Stomach (tissue), 9 donors: ENCODE results near the gene STIM2. TPM values are rescaled to one million over a fixed set of nuclear protein-coding genes. Genes with fewer than 3 reads are reported as not detected.

Source experiments
- DNase-seq, 2 donors: peaks; one replicate each; pipeline versions ENCODE4 v3.0.0 to v3.0.0-alpha.2; 2013 to 2019
- H3K27ac ChIP-seq, 5 donors: fragments of 200-600 bp in 4 of 5; sonication (generic) in 4 of 5; one replicate each; pipeline ENCODE4 v1.5.1; 2013 to 2019; ENCODE audit warnings: mild to moderate bottlenecking in 1 of 5, moderate library complexity in 1 of 5
- H3K27me3 ChIP-seq, 3 donors: fragments of 200-600 bp; sonication (generic); one replicate each; pipeline ENCODE4 v1.5.1; 2017 to 2019; ENCODE audit warnings: mixed run types in 1 of 3
- H3K36me3 ChIP-seq, 4 donors: fragments of 200-600 bp; sonication (generic); 1 replicate in 3 of 4; 2 replicates in 1 of 4; pipeline ENCODE4 v1.5.1; 2016 to 2019
- H3K4me1 ChIP-seq, 4 donors: fragments of 200-600 bp; sonication (generic); one replicate each; pipeline ENCODE4 v1.5.1; 2016 to 2019
- H3K4me3 ChIP-seq, 4 donors: fragments of 200-600 bp; sonication (generic) in 3 of 4; one replicate each; pipeline ENCODE4 v1.5.1; 2016 to 2019; ENCODE audit warnings: mild to moderate bottlenecking in 1 of 4
- H3K9me3 ChIP-seq, 4 donors: fragments of 200-600 bp; sonication (generic); one replicate each; pipeline ENCODE4 v1.5.1; 2016 to 2019
- EP300 ChIP-seq: sonication (generic); formaldehyde crosslinking; IDR thresholded peaks from one replicate; pipeline ENCODE4 v1.6.1; 2017; ENCODE audit warnings: antibody characterized with exemption
- POLR2A ChIP-seq, 4 donors: fragments of 450-650 bp; IDR thresholded peaks; one replicate each; pipeline ENCODE4 v1.6.1; 2016; ENCODE audit warnings: antibody characterized with exemption in 4 of 4, control low read depth in 2 of 4, mild to moderate bottlenecking in 1 of 4, moderate library complexity in 1 of 4
- POLR2AphosphoS5 ChIP-seq, 3 donors: sonication (generic); formaldehyde crosslinking; IDR thresholded peaks; one replicate each; pipeline ENCODE4 v1.6.1; 2016; ENCODE audit warnings: antibody characterized with exemption in 3 of 3
- WGBS, 5 donors: extraction: QIAGEN DNeasy Blood & Tissue Kit in 3 of 5; methylation state at CpG; one replicate each; pipeline versions ENCODE4 v1.1.5 to v1.1.7; 2013 to 2018; 5-methylcytosine and 5-hydroxymethylcytosine counted together
- intact Hi-C: fragments of 100-400 bp; cut with DNase I; formaldehyde crosslinking; loops from one replicate; pipeline ENCODE4 v1.15.1; 2023; ENCODE audit warnings: low total_unique reads
- polyA plus RNA-seq, 3 donors: library from polyadenylated mRNA; stranded (reverse); fragments of 200-250 nt; gene quantifications; one replicate each; pipeline ENCODE4 v1.2.3, GENCODE V29; 2013
- total RNA-seq, 5 donors: library from RNA; depleted of rRNA; stranded (reverse); fragments of >200 nt; gene quantifications; one replicate each; pipeline versions ENCODE4 v1.1.0 to v1.2.3, GENCODE V29; 2014 to 2016
- TF ChIP-seq, protein P1 (sequence below), 7 experiments: fragments of 450-650 bp in 4 of 7; fragments of 200-600 bp in 3 of 7; sonication (generic) in 3 of 7; IDR thresholded peaks; one replicate each; pipeline ENCODE4 v1.5.1; 2016 to 2019; ENCODE audit warnings: antibody characterized with exemption in 7 of 7, control low read depth in 2 of 7, mild to moderate bottlenecking in 1 of 7
- donor health status: healthy with polysubstance abuse.
- donor health status: Bipolar disorder and iron deficiency.
- donor health status: healthy.

The STIM2 gene
- total and polyA plus RNA-seq, 8 donors = 4.4 to 32.7 (median 21.7) TPM

- Histone ChIP-seq H3K27me3 (no peaks in the 10 kb centered on the region), H3K9me3 (no peaks in the 10 kb centered on the region), H3K36me3 (no peaks in the 10 kb centered on the region), H3K4me1 (peaks cover 19 to 77% (median 52%) of the 10 kb centered on the region in 4 donors), H3K4me3 (no peak overlapping the region), H3K27ac (peak overlapping the region in 1 of 5 donors; percentile 97)
- WGBS, 5 donors = 62 to 67% (median 66%) methylated on average over 5 of the region's 5 CpGs
- TF ChIP-seq POLR2AphosphoS5 (IDR thresholded peaks at IDR 0.05) = no peak
- TF ChIP-seq EP300 = no peak
- no peak for TF ChIP-seq POLR2A (IDR thresholded peaks at IDR 0.05)
- TF ChIP-seq, protein P1, sequence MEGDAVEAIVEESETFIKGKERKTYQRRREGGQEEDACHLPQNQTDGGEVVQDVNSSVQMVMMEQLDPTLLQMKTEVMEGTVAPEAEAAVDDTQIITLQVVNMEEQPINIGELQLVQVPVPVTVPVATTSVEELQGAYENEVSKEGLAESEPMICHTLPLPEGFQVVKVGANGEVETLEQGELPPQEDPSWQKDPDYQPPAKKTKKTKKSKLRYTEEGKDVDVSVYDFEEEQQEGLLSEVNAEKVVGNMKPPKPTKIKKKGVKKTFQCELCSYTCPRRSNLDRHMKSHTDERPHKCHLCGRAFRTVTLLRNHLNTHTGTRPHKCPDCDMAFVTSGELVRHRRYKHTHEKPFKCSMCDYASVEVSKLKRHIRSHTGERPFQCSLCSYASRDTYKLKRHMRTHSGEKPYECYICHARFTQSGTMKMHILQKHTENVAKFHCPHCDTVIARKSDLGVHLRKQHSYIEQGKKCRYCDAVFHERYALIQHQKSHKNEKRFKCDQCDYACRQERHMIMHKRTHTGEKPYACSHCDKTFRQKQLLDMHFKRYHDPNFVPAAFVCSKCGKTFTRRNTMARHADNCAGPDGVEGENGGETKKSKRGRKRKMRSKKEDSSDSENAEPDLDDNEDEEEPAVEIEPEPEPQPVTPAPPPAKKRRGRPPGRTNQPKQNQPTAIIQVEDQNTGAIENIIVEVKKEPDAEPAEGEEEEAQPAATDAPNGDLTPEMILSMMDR (IDR thresholded peaks at IDR 0.05) = no peak
- intact Hi-C loops = no loop called here
- no peak for DNase-seq
These were observed 2.9 kb downstream of the STIM2 start for GRCh38 chr4:26863512-26863911.

DNA sequence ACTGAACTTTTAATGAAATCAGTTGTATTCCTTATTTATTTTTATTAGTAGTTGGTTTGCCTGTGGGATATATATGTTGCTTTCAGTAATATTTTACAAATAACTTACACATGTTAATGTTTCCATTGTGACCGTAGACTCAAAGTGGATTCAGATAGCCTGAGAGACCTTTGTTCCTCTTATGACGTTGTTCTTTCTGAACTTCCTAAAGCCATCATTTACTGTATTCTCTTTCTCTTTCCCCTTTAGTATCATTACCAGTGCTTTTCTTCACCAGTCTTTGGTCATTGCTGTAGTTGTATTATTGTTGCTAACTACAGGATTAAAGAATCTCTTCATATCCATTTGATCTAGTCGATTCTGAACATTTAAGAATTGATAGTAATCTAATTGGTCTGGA lies 4.3 kb downstream of the STIM2 start:
- DNase-seq = peak in 1 of 2 donors; percentile 25
- no peaks in the 10 kb centered on the region for H3K27me3 ChIP-seq
- no peaks in the 10 kb centered on the region for H3K36me3 ChIP-seq
- 52 to 56% (median 53%) methylated on average over 3 of the region's 3 CpGs for WGBS, 5 donors
- H3K4me1 ChIP-seq = peaks cover 9 to 70% (median 40%) of the 10 kb centered on the region in 4 donors
- H3K4me3 ChIP-seq = no peak overlapping the region
- H3K9me3 ChIP-seq = no peaks in the 10 kb centered on the region
- intact Hi-C loops = no loop called here
- no peak for TF ChIP-seq POLR2AphosphoS5 (IDR thresholded peaks at IDR 0.05)
- TF ChIP-seq, protein P1 (IDR thresholded peaks at IDR 0.05) = no peak
- TF ChIP-seq POLR2A (IDR thresholded peaks at IDR 0.05) = no peak
- no peak for TF ChIP-seq EP300
- peak overlapping the region in 3 of 5 donors; percentile 20 to 66 (median 34) for H3K27ac ChIP-seq

DNA sequence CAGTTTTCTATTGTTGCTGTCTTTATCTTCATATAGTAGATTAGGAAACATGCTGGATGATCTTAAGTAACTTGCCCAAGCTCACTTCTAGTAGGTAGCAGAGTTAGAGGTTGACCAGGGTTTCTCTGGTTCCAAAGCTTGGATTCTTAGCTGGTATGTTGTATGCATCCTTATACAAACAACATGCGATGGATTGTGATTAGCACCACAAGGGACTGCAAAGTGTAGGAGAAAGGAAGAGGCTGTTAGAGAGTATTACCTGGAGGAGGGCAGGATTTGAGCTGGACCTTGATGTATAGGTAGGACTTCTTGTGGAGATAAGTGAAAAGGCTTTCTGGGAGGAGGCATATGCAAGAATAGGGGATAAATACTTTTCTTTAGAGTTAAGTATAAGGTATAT lies 5.6 kb downstream of the STIM2 start:
- intact Hi-C loops = no loop called here
- H3K4me1 ChIP-seq = peaks cover 7 to 67% (median 37%) of the 10 kb centered on the region in 4 donors
- no peaks in the 10 kb centered on the region for H3K9me3 ChIP-seq
- H3K36me3 ChIP-seq = no peaks in the 10 kb centered on the region
- 69 to 84% (median 74%) methylated on average over 1 of the region's 1 CpG for WGBS, 5 donors
- no peak overlapping the region for H3K27ac ChIP-seq
- no peaks in the 10 kb centered on the region for H3K27me3 ChIP-seq
- DNase-seq = no peak
- H3K4me3 ChIP-seq = no peak overlapping the region
- TF ChIP-seq POLR2A (IDR thresholded peaks at IDR 0.05) (no peak), EP300 (no peak), POLR2AphosphoS5 (IDR thresholded peaks at IDR 0.05) (no peak)
- TF ChIP-seq, protein P1 (IDR thresholded peaks at IDR 0.05) = no peak

GRCh38 chr4:26866781-26867180 lies 6.1 kb downstream of the STIM2 start:
- peaks cover 8 to 67% (median 38%) of the 10 kb centered on the region in 4 donors for H3K4me1 ChIP-seq
- no peak overlapping the region for H3K27ac ChIP-seq
- H3K36me3 ChIP-seq = no peaks in the 10 kb centered on the region
- intact Hi-C loops = no loop called here
- 81 to 90% (median 86%) methylated on average over 2 of the region's 2 CpGs for WGBS, 5 donors
- no peaks in the 10 kb centered on the region for H3K27me3 ChIP-seq
- no peak for DNase-seq
- no peaks in the 10 kb centered on the region for H3K9me3 ChIP-seq
- TF ChIP-seq EP300 = no peak
- TF ChIP-seq POLR2A (IDR thresholded peaks at IDR 0.05) = no peak
- no peak for TF ChIP-seq POLR2AphosphoS5 (IDR thresholded peaks at IDR 0.05)
- TF ChIP-seq, protein P1 (IDR thresholded peaks at IDR 0.05) = no peak
- H3K4me3 ChIP-seq = no peak overlapping the region
